Keratinocyte (primary cell): ENCODE measurements around the gene MSH2. TPM values are rescaled to one million over a fixed set of nuclear protein-coding genes. Genes with fewer than 3 reads are reported as not detected.
A peak's percentile ranks its signal among the peaks of the same experiment; 100 is the strongest.

ENCODE experiments used
- DNase-seq: peaks from one replicate; pipeline ENCODE4 v3.0.0-alpha.2; 2011; ENCODE audit warnings: low read depth, missing footprints, low spot score
- FAIRE-seq: peaks from 2 replicates; lab custom pipeline; 2011; peaks lifted over from hg19 to GRCh38; lab: Jason Lieb, UNC
- H2AFZ ChIP-seq: 2 replicates; pipeline ENCODE4 v1.6.0; 2012; ENCODE audit warnings: low read length, control low read depth, inconsistent platforms; ENCODE audit not compliant: control insufficient read depth
- H3K27ac ChIP-seq: 2 replicates; pipeline ENCODE4 v1.5.1; 2011; ENCODE audit warnings: low read length; ENCODE audit not compliant: control insufficient read depth, insufficient read depth
- H3K27me3 ChIP-seq: 3 replicates; pipeline ENCODE4 v1.6.0; 2011; ENCODE audit warnings: low read length; ENCODE audit not compliant: control insufficient read depth, insufficient read depth; ENCODE audit errors: extremely low read depth
- H3K36me3 ChIP-seq, 2 experiments: 2 replicates in 1 of 2; 3 replicates in 1 of 2; pipeline ENCODE4 v1.5.1; 2011; ENCODE audit warnings: low read length in 2 of 2, mild to moderate bottlenecking in 1 of 2; ENCODE audit not compliant: control insufficient read depth in 2 of 2, insufficient read depth in 2 of 2; ENCODE audit errors: extremely low read depth in 1 of 2
- H3K4me1 ChIP-seq: 3 replicates; pipeline ENCODE4 v1.5.1; 2011; ENCODE audit warnings: low read length; ENCODE audit not compliant: control insufficient read depth, insufficient read depth; ENCODE audit errors: extremely low read depth
- H3K4me2 ChIP-seq: 3 replicates; pipeline ENCODE4 v1.6.0; 2011; ENCODE audit warnings: low read depth, low read length; ENCODE audit not compliant: control insufficient read depth, insufficient read depth; ENCODE audit errors: extremely low read depth
- H3K4me3 ChIP-seq, 3 experiments: fragments of 200-600 bp in 1 of 3; sonication (generic) in 1 of 3; 2 replicates in 2 of 3; 3 replicates in 1 of 3; pipeline ENCODE4 v1.5.1; 2011 to 2016; ENCODE audit warnings: low read length in 3 of 3, mild to moderate bottlenecking in 3 of 3, control low read depth in 2 of 3, inconsistent platforms in 1 of 3, low read depth in 1 of 3, mixed read lengths in 1 of 3, mixed run types in 1 of 3, moderate library complexity in 1 of 3; ENCODE audit not compliant: control insufficient read depth in 2 of 3, insufficient read depth in 2 of 3; ENCODE audit errors: extremely low read depth in 1 of 3
- H3K79me2 ChIP-seq: 2 replicates; pipeline ENCODE4 v1.6.0; 2012; ENCODE audit warnings: low read length; ENCODE audit not compliant: control insufficient read depth, insufficient read depth
- H3K9ac ChIP-seq: 3 replicates; pipeline ENCODE4 v1.6.0; 2011; ENCODE audit warnings: low read length; ENCODE audit not compliant: control insufficient read depth, insufficient read depth; ENCODE audit errors: extremely low read depth
- H3K9me1 ChIP-seq: 3 replicates; pipeline ENCODE4 v1.6.0; 2011; ENCODE audit warnings: low read length; ENCODE audit not compliant: control insufficient read depth, insufficient read depth; ENCODE audit errors: extremely low read depth
- H3K9me3 ChIP-seq: 2 replicates; pipeline ENCODE4 v1.5.1; 2012; ENCODE audit warnings: low read depth, low read length; ENCODE audit not compliant: control insufficient read depth
- H4K20me1 ChIP-seq: 3 replicates; pipeline ENCODE4 v1.6.0; 2011; ENCODE audit warnings: low read length; ENCODE audit not compliant: control insufficient read depth, insufficient read depth; ENCODE audit errors: extremely low read depth
- CTCF ChIP-seq, 3 experiments: IDR thresholded peaks in 1 of 3; conservative IDR thresholded peaks in 1 of 3; optimal IDR thresholded peaks in 1 of 3; 2 replicates in 2 of 3; 3 replicates in 1 of 3; pipeline versions ENCODE3 to v1.5.1; 2011; ENCODE audit warnings: low read length in 3 of 3, mild to moderate bottlenecking in 3 of 3, moderate library complexity in 2 of 3, control low read depth in 1 of 3, inconsistent platforms in 1 of 3; ENCODE audit not compliant: insufficient read depth in 2 of 3; ENCODE audit errors: extremely low read depth in 1 of 3
- EZH2 ChIP-seq: IDR thresholded peaks from one replicate; pipeline ENCODE4 v1.6.1; 2012; ENCODE audit warnings: inconsistent platforms, mild to moderate bottlenecking, low read length, moderate library complexity
- dilution Hi-C: fragments of 300-500 bp; cut with MboI; formaldehyde crosslinking; loops from one replicate; pipeline ENCODE4 v1.7.0; 2020; ENCODE audit warnings: low sequenced_read_pairs; ENCODE audit not compliant: extremely low pct_ligation_motif_present
- polyA plus RNA-seq, 5 experiments: library from polyadenylated mRNA; depleted of rRNA in 3 of 5; stranded (reverse) in 3 of 5; stranded (forward) in 1 of 5; unstranded in 1 of 5; fragments of >200 nt; gene quantifications; 1 replicate in 1 of 5; 2 replicates in 3 of 5; 3 replicates in 1 of 5; pipeline versions ENCODE4 v1.2.1 to v1.2.3, GENCODE V29; 2011 to 2012; ENCODE audit warnings: missing spikeins in 2 of 5, low read depth in 1 of 5, low replicate concordance in 1 of 5

Gene MSH2
- polyA plus RNA-seq, 1 donor (not counting 4 experiments of a cell fraction or from before 2014, with no cell fraction given): 16.8 TPM

DNA sequence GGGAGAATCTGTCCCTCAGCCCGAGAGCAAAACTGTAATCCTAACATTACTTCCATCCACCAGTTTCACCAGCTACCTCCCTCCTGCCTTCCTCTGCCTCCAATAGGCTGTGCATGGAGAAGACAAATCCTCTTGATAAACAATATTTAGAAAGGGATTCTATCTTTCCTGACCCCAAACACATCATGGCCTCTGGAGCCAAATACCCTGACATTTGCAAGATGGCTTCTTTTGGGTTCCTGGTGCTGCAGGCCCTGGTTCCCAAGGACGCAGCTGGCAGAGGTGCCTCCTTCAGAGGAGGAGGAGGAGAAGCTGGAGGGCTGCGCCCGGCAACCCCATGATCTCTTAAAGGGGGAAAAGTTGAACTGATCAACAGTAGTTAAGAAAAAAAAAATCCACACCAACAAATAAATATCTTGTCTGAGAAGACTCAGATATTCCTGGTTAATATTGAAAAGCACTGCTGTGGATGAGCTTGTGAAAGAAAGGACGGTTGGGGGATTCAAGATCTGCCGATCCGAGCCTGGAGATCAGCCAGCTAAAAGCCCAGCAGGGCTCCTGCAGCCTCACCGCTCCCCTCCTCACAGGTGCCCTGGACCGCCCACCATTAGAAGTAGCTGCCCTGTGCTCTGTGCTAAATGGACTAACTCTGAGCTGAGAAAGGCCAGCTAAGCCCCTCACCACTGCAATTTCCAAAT, 116.8 kb downstream of the MSH2 start:
- Histone ChIP-seq H3K9me1 (no peaks in the 10 kb centered on the region), H4K20me1 (no peaks in the 10 kb centered on the region), H3K4me2 (no peak overlapping the region), H2AFZ (no peak overlapping the region), H3K4me1 (no peaks in the 10 kb centered on the region), H3K9me3 (no peaks in the 10 kb centered on the region), H3K4me3 (no peak overlapping the region), H3K36me3 (no peaks in the 10 kb centered on the region), H3K79me2 (no peaks in the 10 kb centered on the region), H3K27me3 (peaks cover 29% of the 10 kb centered on the region), H3K27ac (no peak overlapping the region), H3K9ac (no peak overlapping the region)
- no peak for DNase-seq
- FAIRE-seq: no peak
- TF ChIP-seq EZH2 (no peak), CTCF (optimal IDR thresholded peaks at IDR 0.05 in 1 of 3, IDR thresholded peaks at IDR 0.05 in 1 of 3, conservative IDR thresholded peaks at IDR 0.05 in 1 of 3; ENCODE audit: extremely low read depth in 1 of 3, insufficient read depth in 2 of 3, low read length in 3 of 3) (no peak)
- dilution Hi-C loops: no loop called here

GRCh38 chr2:47520302-47520630, 117.3 kb downstream of the MSH2 start:
- TF ChIP-seq CTCF (optimal IDR thresholded peaks at IDR 0.05 in 1 of 3, IDR thresholded peaks at IDR 0.05 in 1 of 3, conservative IDR thresholded peaks at IDR 0.05 in 1 of 3; ENCODE audit: extremely low read depth in 1 of 3, insufficient read depth in 2 of 3, low read length in 3 of 3) (no peak), EZH2 (no peak)
- dilution Hi-C loops: no loop called here
- Histone ChIP-seq H3K4me3 (no peak overlapping the region), H4K20me1 (no peaks in the 10 kb centered on the region), H3K27me3 (peaks cover 29% of the 10 kb centered on the region), H3K27ac (no peak overlapping the region), H2AFZ (no peak overlapping the region), H3K4me2 (peak overlapping the region; percentile 75), H3K9me3 (no peaks in the 10 kb centered on the region), H3K4me1 (no peaks in the 10 kb centered on the region), H3K36me3 (no peaks in the 10 kb centered on the region), H3K9me1 (no peaks in the 10 kb centered on the region), H3K79me2 (no peaks in the 10 kb centered on the region), H3K9ac (no peak overlapping the region)
- no peak for DNase-seq
- FAIRE-seq: no peak
